ENCODE data around the gene PTAR1. TPM values are rescaled to one million over a fixed set of nuclear protein-coding genes. Genes with fewer than 3 reads are reported as not detected.

The PTAR1 gene
- total and polyA plus RNA-seq, 2 donors, result 13.4 to 175 TPM

- Histone ChIP-seq H3K4me3 (ENCODE audit: low read depth, low read length) (no peak overlapping the region), H3K36me3 (ENCODE audit: insufficient read depth) (no peaks in the 10 kb centered on the region), H3K4me1 (ENCODE audit: insufficient read depth) (no peaks in the 10 kb centered on the region), H3K27ac (ENCODE audit: low read depth) (no peak overlapping the region)
- no peak for DNase-seq (ENCODE audit: extremely low spot score)
- WGBS, result 89% methylated on average over 3 of the region's 3 CpGs
Observed at GRCh38 chr9:69675563-69675962, 84.2 kb downstream of the PTAR1 start.

DNA sequence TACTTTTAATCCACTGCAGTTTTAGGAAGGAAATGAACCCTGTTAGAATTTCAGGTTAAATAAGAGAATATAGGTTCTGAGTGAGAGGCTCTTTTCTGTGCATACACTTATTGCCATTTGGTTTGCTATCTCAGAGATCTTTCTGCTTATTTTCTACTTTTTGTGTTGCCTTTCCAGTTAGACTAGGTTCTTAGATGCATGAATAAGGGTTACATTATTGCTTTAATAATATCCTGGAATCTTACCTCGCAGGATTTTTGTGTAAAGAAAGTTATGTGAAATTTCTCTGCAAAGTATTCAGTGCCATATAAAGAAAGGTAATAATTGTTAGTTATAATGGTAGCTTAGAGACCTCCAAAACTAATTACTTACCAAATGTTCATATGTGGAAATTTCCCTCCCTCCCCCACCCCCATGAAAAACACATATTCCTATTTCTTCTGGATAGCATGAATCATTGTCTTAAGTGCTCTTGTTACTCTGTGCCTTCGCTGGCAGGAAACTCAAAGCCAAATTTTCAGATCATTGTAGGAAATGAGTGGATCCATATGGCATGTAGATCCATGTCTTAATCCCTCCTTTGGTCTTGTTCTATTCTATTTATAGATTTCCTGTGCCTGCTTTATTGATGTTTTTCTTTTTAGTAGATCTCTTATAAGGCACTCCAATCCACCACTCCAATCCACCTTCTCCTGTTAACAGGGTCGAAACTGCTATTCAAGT lies 84.9 kb downstream of the PTAR1 start:
- H3K4me1 ChIP-seq (ENCODE audit: insufficient read depth), result no peaks in the 10 kb centered on the region
- 40% methylated on average over 3 of the region's 3 CpGs for WGBS
- H3K4me3 ChIP-seq (ENCODE audit: low read depth, low read length), result no peak overlapping the region
- H3K27ac ChIP-seq (ENCODE audit: low read depth), result no peak overlapping the region
- no peak for DNase-seq (ENCODE audit: extremely low spot score)
- H3K36me3 ChIP-seq (ENCODE audit: insufficient read depth), result no peaks in the 10 kb centered on the region

- 78% methylated on average over 11 of the region's 11 CpGs for WGBS
- Histone ChIP-seq H3K27ac (ENCODE audit: low read depth) (no peak overlapping the region), H3K4me1 (ENCODE audit: insufficient read depth) (no peaks in the 10 kb centered on the region), H3K36me3 (ENCODE audit: insufficient read depth) (no peaks in the 10 kb centered on the region), H3K4me3 (ENCODE audit: low read depth, low read length) (no peak overlapping the region)
- DNase-seq (ENCODE audit: extremely low spot score), result no peak
Observed at GRCh38 chr9:69674112-69674685, 85.6 kb downstream of the PTAR1 start.

GRCh38 chr9:69673311-69673640 lies 86.5 kb downstream of the PTAR1 start:
- no peaks in the 10 kb centered on the region for H3K36me3 ChIP-seq (ENCODE audit: insufficient read depth)

DNA sequence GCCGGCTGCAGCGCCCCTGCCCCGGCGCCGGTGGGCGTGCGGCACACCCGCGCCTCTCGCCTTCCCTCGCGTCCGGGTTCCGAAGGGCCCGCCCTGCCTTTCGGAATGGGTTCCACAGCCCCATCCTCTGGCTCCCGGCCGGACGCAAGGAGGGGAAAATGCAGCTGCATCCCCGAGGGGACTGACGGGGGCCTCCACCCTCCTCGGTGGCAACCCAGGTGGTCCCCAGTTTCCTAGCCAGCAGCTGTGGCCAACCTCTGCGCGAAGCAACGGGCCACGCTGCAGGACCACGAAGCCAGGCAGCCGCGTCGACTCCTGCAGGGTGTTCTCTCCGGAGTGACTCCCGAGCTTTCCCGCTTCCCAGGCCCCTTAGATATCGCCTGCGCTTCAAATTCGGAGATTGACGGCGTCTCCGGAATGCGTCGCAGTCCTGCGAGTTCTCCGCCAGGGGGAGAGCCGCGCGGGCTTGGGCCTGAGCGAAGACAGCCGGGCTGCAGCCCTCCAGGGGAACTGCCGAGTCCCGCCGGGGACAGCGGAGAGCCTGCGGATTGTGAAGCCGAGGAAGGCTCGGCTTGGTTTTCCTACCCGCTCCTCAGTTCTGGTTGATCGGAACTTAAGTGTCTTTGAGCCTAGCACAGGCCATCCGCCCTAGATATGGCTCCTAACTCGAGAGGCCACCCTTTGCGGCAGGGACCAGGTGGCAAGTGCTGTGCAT lies 87.1 kb downstream of the PTAR1 start:
- DNase-seq (ENCODE audit: extremely low spot score), result peak; percentile 72
- Histone ChIP-seq H3K4me3 (ENCODE audit: low read depth, low read length) (peak overlapping the region; percentile 81), H3K4me1 (ENCODE audit: insufficient read depth) (no peaks in the 10 kb centered on the region)

More at GRCh38 chr9:69673311-69673640, 86.5 kb downstream of the PTAR1 start:
- 27% methylated on average over 6 of the region's 6 CpGs for WGBS
- DNase-seq (ENCODE audit: extremely low spot score), result no peak
- Histone ChIP-seq H3K4me1 (ENCODE audit: insufficient read depth) (no peaks in the 10 kb centered on the region), H3K4me3 (ENCODE audit: low read depth, low read length) (peak overlapping the region; percentile 81), H3K27ac (ENCODE audit: low read depth) (no peak overlapping the region)

GRCh38 chr9:69671879-69672595 lies 87.8 kb downstream of the PTAR1 start, which contains the start of gene APBA1:
TSS of gene APBA1 (minus strand) at chr9:69672371.
- H3K4me3 ChIP-seq (ENCODE audit: low read depth, low read length), result peak within 1 kb of the TSS; percentile 81
- peak within 1 kb of the TSS; percentile 75 for H3K27ac ChIP-seq (ENCODE audit: low read depth)
- DNase-seq (ENCODE audit: extremely low spot score), result no peak
- H3K4me1 ChIP-seq (ENCODE audit: insufficient read depth), result no peaks in the 10 kb centered on the region
- H3K36me3 ChIP-seq (ENCODE audit: insufficient read depth), result no peaks in the 10 kb centered on the region
- WGBS, result under 1% methylated on average over 88 of the region's 92 CpGs

More for the DNA sequence above, 87.1 kb downstream of the PTAR1 start:
- Histone ChIP-seq H3K27ac (ENCODE audit: low read depth) (no peak overlapping the region), H3K36me3 (ENCODE audit: insufficient read depth) (no peaks in the 10 kb centered on the region)
- WGBS, result under 1% methylated on average over 60 of the region's 60 CpGs

DNA sequence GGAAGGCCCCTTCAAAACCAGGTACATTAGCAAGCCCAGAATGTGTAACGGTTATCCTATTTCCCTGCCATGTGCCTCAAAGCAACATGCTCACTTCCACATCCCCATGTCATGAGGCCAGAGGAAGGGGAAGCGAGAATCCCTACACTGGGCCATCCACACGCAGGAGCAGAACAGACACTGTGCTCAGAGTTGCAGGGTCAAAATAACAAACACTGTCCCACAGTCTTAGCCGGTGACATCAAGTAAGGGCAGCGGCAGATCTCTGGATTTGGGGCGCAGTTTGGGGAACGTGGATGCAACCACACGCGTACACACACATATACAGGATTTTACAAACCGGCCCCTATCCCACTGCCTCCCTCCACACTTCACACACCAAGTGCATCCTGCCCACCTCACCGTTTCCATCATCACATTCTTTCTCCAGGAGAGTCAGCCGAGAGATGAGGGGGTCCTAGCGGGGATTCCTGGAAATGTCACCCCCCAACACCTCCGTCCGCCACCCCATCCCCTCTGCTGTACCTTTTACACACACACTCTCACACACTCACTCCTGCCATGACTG lies 88.4 kb downstream of the PTAR1 start:
- 31% methylated on average over 15 of the region's 15 CpGs for WGBS
- Histone ChIP-seq H3K36me3 (ENCODE audit: insufficient read depth) (no peaks in the 10 kb centered on the region), H3K27ac (ENCODE audit: low read depth) (no peak overlapping the region), H3K4me1 (ENCODE audit: insufficient read depth) (no peaks in the 10 kb centered on the region), H3K4me3 (ENCODE audit: low read depth, low read length) (peak overlapping the region; percentile 81)
- no peak for DNase-seq (ENCODE audit: extremely low spot score)

DNA sequence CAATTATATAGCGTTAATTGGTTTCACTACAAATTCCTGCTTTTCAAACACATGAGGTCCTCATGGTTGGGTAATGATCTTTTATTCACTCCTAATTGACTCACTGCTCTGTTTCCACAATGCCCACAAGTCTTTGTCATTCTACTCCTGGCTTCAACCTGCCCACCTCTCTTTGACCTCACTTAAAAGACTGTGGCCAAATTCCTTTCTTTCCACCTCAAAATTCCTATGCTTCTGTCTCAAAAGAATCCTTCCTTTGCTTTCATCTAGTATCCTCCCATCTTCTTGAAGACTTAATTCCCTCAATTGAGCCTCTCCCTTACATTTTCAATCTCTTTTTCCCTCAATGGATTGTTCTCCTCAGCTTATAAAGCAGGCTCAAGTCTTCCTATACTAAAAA lies 92.5 kb downstream of the PTAR1 start:
- H3K27ac ChIP-seq (ENCODE audit: low read depth), result no peak overlapping the region
- 94% methylated on average over 1 of the region's 1 CpG for WGBS
- H3K4me3 ChIP-seq (ENCODE audit: low read depth, low read length), result no peak overlapping the region
- H3K4me1 ChIP-seq (ENCODE audit: insufficient read depth), result no peaks in the 10 kb centered on the region
- H3K36me3 ChIP-seq (ENCODE audit: insufficient read depth), result no peaks in the 10 kb centered on the region
- DNase-seq (ENCODE audit: extremely low spot score), result no peak

GRCh38 chr9:69660304-69660703 lies 99.5 kb downstream of the PTAR1 start:
- H3K27ac ChIP-seq (ENCODE audit: low read depth), result no peak overlapping the region
- WGBS, result 52% methylated on average over 2 of the region's 2 CpGs
- H3K4me3 ChIP-seq (ENCODE audit: low read depth, low read length), result no peak overlapping the region
- DNase-seq (ENCODE audit: extremely low spot score), result no peak
- no peaks in the 10 kb centered on the region for H3K36me3 ChIP-seq (ENCODE audit: insufficient read depth)
- no peaks in the 10 kb centered on the region for H3K4me1 ChIP-seq (ENCODE audit: insufficient read depth)

Other genes starting within 250 kb of the PTAR1 start
- gene APBA1, start 87.6 kb downstream of the PTAR1 start, total RNA-seq, result 12.4 TPM
- gene APBA1, start 87.6 kb downstream of the PTAR1 start, polyA plus RNA-seq, result 7.1 TPM
- gene CFAP95, start 60.8 kb upstream of the PTAR1 start, total RNA-seq, result not detected
- gene CFAP95, start 60.8 kb upstream of the PTAR1 start, polyA plus RNA-seq, result not detected

Measured in urinary bladder (tissue), 4 donors.